22Rv1 (cell line): Measurements from ENCODE around the gene LY86.

ENCODE experiments used
- CTCF ChIP-seq: fragments of 450-650 bp; IDR thresholded peaks from 2 replicates; pipeline ENCODE4 v1.5.1; 2017; ENCODE audit warnings: mild to moderate bottlenecking
- ZFX ChIP-seq: fragments of 450-650 bp; IDR thresholded peaks from 2 replicates; pipeline ENCODE4 v1.6.1; 2017; ENCODE audit warnings: antibody characterized with exemption, borderline replicate concordance

- no peak for TF ChIP-seq CTCF
- TF ChIP-seq ZFX = no peak
Measured at GRCh38 chr6:6634735-6635075, 46.2 kb downstream of the LY86 start.
